ENCODE results near the gene INTS1. TPM values are rescaled to one million over a fixed set of nuclear protein-coding genes. Genes with fewer than 3 reads are reported as not detected.
A peak's percentile ranks its signal among the peaks of the same experiment; 100 is the strongest.

Gene INTS1
- total RNA-seq, 1 donor from 2014 or later = 81.9 TPM

- Histone ChIP-seq H3K36me3 (ENCODE audit: insufficient read depth, low read length) (no peaks in the 10 kb centered on the region), H3K4me1 (ENCODE audit: insufficient read depth, low read length) (peaks cover 69% of the 10 kb centered on the region), H3K9ac (ENCODE audit: low read length) (peak overlapping the region; percentile 100), H3K27me3 (ENCODE audit: insufficient read depth, low read length) (no peaks in the 10 kb centered on the region), H3K9me3 (ENCODE audit: insufficient read depth, low read depth, low read length) (no peaks in the 10 kb centered on the region), H3K4me2 (ENCODE audit: low read length) (peak overlapping the region; percentile 97), H3K27ac (ENCODE audit: low read depth, low read length) (peak overlapping the region; percentile 100), H3K4me3 (ENCODE audit: insufficient read depth, low read depth, low read length) (no peak overlapping the region), H4K20me1 (ENCODE audit: insufficient read depth, low read length) (peaks cover 27% of the 10 kb centered on the region), H2AFZ (ENCODE audit: low read depth, low read length) (no peak overlapping the region), H3K79me2 (ENCODE audit: insufficient read depth, low read length) (peaks cover 80% of the 10 kb centered on the region)
- Mint-ChIP-seq H3K9me3 (ENCODE audit: unreplicated experiment) (no peaks in the 10 kb centered on the region), H3K4me1 (ENCODE audit: low read depth, unreplicated experiment) (peaks cover 33% of the 10 kb centered on the region), H3K36me3 (ENCODE audit: low read depth, unreplicated experiment) (peaks cover 4% of the 10 kb centered on the region), H3K27ac (ENCODE audit: unreplicated experiment) (peak overlapping the region; percentile 88), H3K4me3 (ENCODE audit: unreplicated experiment) (no peak overlapping the region), H3K27me3 (ENCODE audit: low read depth, unreplicated experiment) (no peaks in the 10 kb centered on the region)
- no peak for FAIRE-seq
- DNase-seq (ENCODE audit: low read depth) = no peak
- TF ChIP-seq EZH2 (IDR thresholded peaks at IDR 0.05; ENCODE audit: insufficient read depth, low read length) (no peak), CTCF (IDR thresholded peaks at IDR 0.05; ENCODE audit: insufficient read depth, low read depth, low read length) (no peak)
Measured at GRCh38 chr7:1535701-1536454, 31.7 kb upstream of the INTS1 start.

GRCh38 chr7:1535100-1535458, 30.9 kb upstream of the INTS1 start:
- Histone ChIP-seq H3K36me3 (ENCODE audit: insufficient read depth, low read length) (no peaks in the 10 kb centered on the region), H3K9me3 (ENCODE audit: insufficient read depth, low read depth, low read length) (no peaks in the 10 kb centered on the region), H3K4me1 (ENCODE audit: insufficient read depth, low read length) (peaks cover 72% of the 10 kb centered on the region), H3K27ac (ENCODE audit: low read depth, low read length) (no peak overlapping the region), H3K27me3 (ENCODE audit: insufficient read depth, low read length) (no peaks in the 10 kb centered on the region), H3K4me2 (ENCODE audit: low read length) (no peak overlapping the region), H3K4me3 (ENCODE audit: insufficient read depth, low read depth, low read length) (no peak overlapping the region), H2AFZ (ENCODE audit: low read depth, low read length) (no peak overlapping the region), H3K9ac (ENCODE audit: low read length) (peak overlapping the region; percentile 3), H4K20me1 (ENCODE audit: insufficient read depth, low read length) (peaks cover 27% of the 10 kb centered on the region), H3K79me2 (ENCODE audit: insufficient read depth, low read length) (peaks cover 74% of the 10 kb centered on the region)
- Mint-ChIP-seq H3K27ac (ENCODE audit: unreplicated experiment) (no peak overlapping the region), H3K4me3 (ENCODE audit: unreplicated experiment) (no peak overlapping the region), H3K9me3 (ENCODE audit: unreplicated experiment) (no peaks in the 10 kb centered on the region), H3K27me3 (ENCODE audit: low read depth, unreplicated experiment) (no peaks in the 10 kb centered on the region), H3K4me1 (ENCODE audit: low read depth, unreplicated experiment) (peaks cover 33% of the 10 kb centered on the region), H3K36me3 (ENCODE audit: low read depth, unreplicated experiment) (peaks cover 4% of the 10 kb centered on the region)
- FAIRE-seq (no peak), DNase-seq (ENCODE audit: low read depth) (no peak)
- no peak for TF ChIP-seq EZH2 (IDR thresholded peaks at IDR 0.05; ENCODE audit: insufficient read depth, low read length)
- TF ChIP-seq CTCF (IDR thresholded peaks at IDR 0.05; ENCODE audit: insufficient read depth, low read depth, low read length) = no peak
